NCI-H1105 treated with DMSO at 0.1 percent for 48 hours (cell line): Measurements from ENCODE around the gene MTA3.
"Not testable (repeated sequence)": the region's sequence is repeated elsewhere in the genome, so short reads cannot be mapped to it uniquely, and the experiment has no call there.

Experiments used
- DNase-seq: peaks from one replicate; lab custom pipeline; 2025; lab: John Stamatoyannopoulos, UW

Gene MTA3

GRCh38 chr2:42613281-42614064 lies 45.0 kb downstream of the MTA3 start:
- DNase-seq, result no peak

GRCh38 chr2:42614838-42615237 lies 46.4 kb downstream of the MTA3 start:
- DNase-seq, result no peak

- no peak for DNase-seq
Observed at GRCh38 chr2:42618116-42618515, 49.7 kb downstream of the MTA3 start.

- DNase-seq, result no peak
Observed at GRCh38 chr2:42618972-42619371, 50.5 kb downstream of the MTA3 start.

- not testable (repeated sequence) for DNase-seq
Observed at GRCh38 chr2:42621626-42622025, 53.2 kb downstream of the MTA3 start.

GRCh38 chr2:42622943-42623676 lies 54.7 kb downstream of the MTA3 start:
- no peak for DNase-seq

- no peak for DNase-seq
Observed at GRCh38 chr2:42624047-42624446, 55.6 kb downstream of the MTA3 start.

GRCh38 chr2:42628024-42628423 lies 59.6 kb downstream of the MTA3 start:
- DNase-seq, result not testable (repeated sequence)

GRCh38 chr2:42636934-42637333 lies 68.5 kb downstream of the MTA3 start:
- no peak for DNase-seq

- no peak for DNase-seq
Observed at GRCh38 chr2:42638080-42638784, 69.8 kb downstream of the MTA3 start.

GRCh38 chr2:42639340-42640077 lies 71.1 kb downstream of the MTA3 start:
- DNase-seq, result no peak

- DNase-seq, result no peak
Observed at GRCh38 chr2:42640261-42640660, 71.8 kb downstream of the MTA3 start.

- DNase-seq, result not testable (repeated sequence)
Observed at GRCh38 chr2:42642371-42642770, 73.9 kb downstream of the MTA3 start.

GRCh38 chr2:42645551-42645950 lies 77.1 kb downstream of the MTA3 start:
- no peak for DNase-seq

- DNase-seq, result no peak
Observed at GRCh38 chr2:42648796-42649195, 80.4 kb downstream of the MTA3 start.

GRCh38 chr2:42651057-42651456 lies 82.6 kb downstream of the MTA3 start:
- DNase-seq, result no peak

GRCh38 chr2:42652086-42652485 lies 83.7 kb downstream of the MTA3 start:
- DNase-seq, result no peak

- DNase-seq, result no peak
Observed at GRCh38 chr2:42653039-42653438, 84.6 kb downstream of the MTA3 start.

- DNase-seq, result no peak
Observed at GRCh38 chr2:42653908-42654445, 85.5 kb downstream of the MTA3 start.

GRCh38 chr2:42658306-42658705 lies 89.9 kb downstream of the MTA3 start:
- no peak for DNase-seq

GRCh38 chr2:42659609-42660008 lies 91.2 kb downstream of the MTA3 start:
- no peak for DNase-seq
